Measurements from ENCODE around the gene PARG. TPM values are rescaled to one million over a fixed set of nuclear protein-coding genes. Genes with fewer than 3 reads are reported as not detected.

Gene PARG
- total and polyA plus RNA-seq, 4 donors: 4.5 to 16.9 (median 9.0) TPM

DNA sequence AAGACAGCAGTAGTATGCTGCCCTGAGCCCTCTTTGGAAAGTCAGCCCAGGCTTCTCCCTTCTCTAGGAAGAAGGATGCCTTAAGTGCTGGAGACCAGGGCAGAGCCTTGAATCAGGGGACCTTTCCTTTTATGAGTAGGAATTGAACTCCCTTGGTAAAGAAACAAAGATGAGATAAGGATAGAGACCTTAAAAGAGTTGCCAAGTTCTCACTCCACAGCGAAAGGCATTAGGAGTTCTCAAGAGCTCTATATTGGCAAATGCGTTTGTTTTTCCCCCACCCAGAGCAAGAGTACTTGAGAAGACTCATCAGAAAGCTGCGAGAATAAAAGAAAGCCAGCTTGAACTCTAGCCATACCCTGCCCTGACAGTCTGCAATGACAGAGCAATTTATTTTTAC is 106.9 kb downstream of the PARG start:
- no peak overlapping the region for H3K9ac ChIP-seq (ENCODE audit: low read depth in 1 of 2, low read length in 2 of 2)
- 93% methylated on average over 3 of the region's 3 CpGs for WGBS
- no peak for DNase-seq (ENCODE audit: low spot score)
- no peak overlapping the region for H3K4me3 ChIP-seq (ENCODE audit: low read depth in 1 of 3, low read length in 3 of 3)
- peaks cover 2 to 11% (median 9%) of the 10 kb centered on the region in 4 donors for H3K36me3 ChIP-seq (ENCODE audit: control insufficient read depth in 4 of 4, insufficient read depth in 3 of 4, low read depth in 1 of 4, low read length in 3 of 4)
- TF ChIP-seq ATF3 (IDR thresholded peaks at IDR 0.05) (no peak), FOXA2 (IDR thresholded peaks at IDR 0.05) (no peak)
- H3K27ac ChIP-seq (ENCODE audit: low read depth in 1 of 2, low read length in 2 of 2): no peak overlapping the region
- no peaks in the 10 kb centered on the region for H3K9me3 ChIP-seq (ENCODE audit: control insufficient read depth in 4 of 4, low read length in 3 of 4)
- peaks cover 0 to 13% (median 3%) of the 10 kb centered on the region in 4 donors for H3K4me1 ChIP-seq (ENCODE audit: control insufficient read depth in 4 of 4, insufficient read depth in 4 of 4, low read length in 3 of 4)
- H3K27me3 ChIP-seq (ENCODE audit: control insufficient read depth in 4 of 4, insufficient read depth in 4 of 4, low read length in 3 of 4): no peaks in the 10 kb centered on the region

GRCh38 chr10:49834201-49834600 is 107.6 kb downstream of the PARG start:
- TF ChIP-seq FOXA2 (IDR thresholded peaks at IDR 0.05) (no peak), HNF4G (IDR thresholded peaks at IDR 0.05) (no peak), YY1 (IDR thresholded peaks at IDR 0.05) (no peak), TAF1 (conservative IDR thresholded peaks at IDR 0.05) (no peak), REST (IDR thresholded peaks at IDR 0.05) (no peak), EGR1 (IDR thresholded peaks at IDR 0.05; ENCODE audit: low read depth in 2 of 2) (no peak), ATF3 (IDR thresholded peaks at IDR 0.05) (no peak), GABPA (IDR thresholded peaks at IDR 0.05 in 1 of 2, conservative IDR thresholded peaks at IDR 0.05 in 1 of 2) (no peak), JUND (IDR thresholded peaks at IDR 0.05) (no peak), FOXA1 (IDR thresholded peaks at IDR 0.05) (no peak), ZBTB33 (IDR thresholded peaks at IDR 0.05) (no peak), NR2F2 (IDR thresholded peaks at IDR 0.05) (no peak)
- TF ChIP-seq, protein P1, sequence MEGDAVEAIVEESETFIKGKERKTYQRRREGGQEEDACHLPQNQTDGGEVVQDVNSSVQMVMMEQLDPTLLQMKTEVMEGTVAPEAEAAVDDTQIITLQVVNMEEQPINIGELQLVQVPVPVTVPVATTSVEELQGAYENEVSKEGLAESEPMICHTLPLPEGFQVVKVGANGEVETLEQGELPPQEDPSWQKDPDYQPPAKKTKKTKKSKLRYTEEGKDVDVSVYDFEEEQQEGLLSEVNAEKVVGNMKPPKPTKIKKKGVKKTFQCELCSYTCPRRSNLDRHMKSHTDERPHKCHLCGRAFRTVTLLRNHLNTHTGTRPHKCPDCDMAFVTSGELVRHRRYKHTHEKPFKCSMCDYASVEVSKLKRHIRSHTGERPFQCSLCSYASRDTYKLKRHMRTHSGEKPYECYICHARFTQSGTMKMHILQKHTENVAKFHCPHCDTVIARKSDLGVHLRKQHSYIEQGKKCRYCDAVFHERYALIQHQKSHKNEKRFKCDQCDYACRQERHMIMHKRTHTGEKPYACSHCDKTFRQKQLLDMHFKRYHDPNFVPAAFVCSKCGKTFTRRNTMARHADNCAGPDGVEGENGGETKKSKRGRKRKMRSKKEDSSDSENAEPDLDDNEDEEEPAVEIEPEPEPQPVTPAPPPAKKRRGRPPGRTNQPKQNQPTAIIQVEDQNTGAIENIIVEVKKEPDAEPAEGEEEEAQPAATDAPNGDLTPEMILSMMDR (IDR thresholded peaks at IDR 0.05; ENCODE audit: low read depth, low read length, missing input control): no peak
- no peaks in the 10 kb centered on the region for H3K27me3 ChIP-seq (ENCODE audit: control insufficient read depth in 4 of 4, insufficient read depth in 4 of 4, low read length in 3 of 4)
- no peak for DNase-seq (ENCODE audit: low spot score)
- no peaks in the 10 kb centered on the region for H3K9me3 ChIP-seq (ENCODE audit: control insufficient read depth in 4 of 4, low read length in 3 of 4)
- H3K36me3 ChIP-seq (ENCODE audit: control insufficient read depth in 4 of 4, insufficient read depth in 3 of 4, low read depth in 1 of 4, low read length in 3 of 4): peaks cover 1 to 9% (median 6%) of the 10 kb centered on the region in 4 donors
- H3K27ac ChIP-seq (ENCODE audit: low read depth in 1 of 2, low read length in 2 of 2): no peak overlapping the region
- no peak overlapping the region for H3K4me3 ChIP-seq (ENCODE audit: low read depth in 1 of 3, low read length in 3 of 3)
- 94% methylated on average over 2 of the region's 2 CpGs for WGBS
- H3K4me1 ChIP-seq (ENCODE audit: control insufficient read depth in 4 of 4, insufficient read depth in 4 of 4, low read length in 3 of 4): peaks cover 0 to 13% (median 3%) of the 10 kb centered on the region in 4 donors
- no peak overlapping the region for H3K9ac ChIP-seq (ENCODE audit: low read depth in 1 of 2, low read length in 2 of 2)
